Natural killer cell (primary cell): ENCODE data around the gene CHST15. TPM values are rescaled to one million over a fixed set of nuclear protein-coding genes. Genes with fewer than 3 reads are reported as not detected.

Experiments
- ATAC-seq, 3 donors: fragments of 150-1000 bp in 2 of 3; fragments of 200-7000 bp in 1 of 3; cut with Tn5 transposase; 1 replicate in 1 of 3; 2 replicates in 2 of 3; pipeline ENCODE4 v1.10.0; 2021; ENCODE audit warnings: mild to moderate bottlenecking in 2 of 3, moderate library complexity in 2 of 3
- DNase-seq, 2 donors: peaks; one replicate each; pipeline versions ENCODE4 v3.0.0 to v3.0.0-alpha.2; 2013 to 2021; ENCODE audit warnings: mixed read lengths in 1 of 2
- H3K27ac ChIP-seq: one replicate; pipeline ENCODE4 v1.5.1; 2013; ENCODE audit warnings: mild to moderate bottlenecking, low read length
- H3K27me3 ChIP-seq: one replicate; pipeline ENCODE4 v1.6.1; 2013; ENCODE audit warnings: low read length; ENCODE audit not compliant: control insufficient read depth, insufficient read depth
- H3K36me3 ChIP-seq: one replicate; pipeline ENCODE4 v1.6.1; 2013; ENCODE audit warnings: low read length; ENCODE audit not compliant: control insufficient read depth, insufficient read depth
- H3K4me1 ChIP-seq: one replicate; pipeline ENCODE4 v1.6.1; 2013; ENCODE audit warnings: low read length; ENCODE audit not compliant: control insufficient read depth, insufficient read depth
- H3K4me3 ChIP-seq: one replicate; pipeline ENCODE4 v1.5.1; 2013; ENCODE audit warnings: low read length
- H3K9me3 ChIP-seq: one replicate; pipeline ENCODE4 v1.6.1; 2013; ENCODE audit warnings: low read length; ENCODE audit not compliant: control insufficient read depth, insufficient read depth
- H3K27ac Mint-ChIP-seq, 2 donors: one replicate each; pipeline ENCODE4 v1.8.0; 2022; ENCODE audit warnings: mild to moderate bottlenecking in 2 of 2, mixed read lengths in 2 of 2, moderate library complexity in 1 of 2
- H3K27me3 Mint-ChIP-seq, 2 donors: one replicate each; pipeline ENCODE4 v1.8.0; 2022; ENCODE audit warnings: low read depth in 2 of 2, mixed read lengths in 2 of 2
- H3K36me3 Mint-ChIP-seq: one replicate; pipeline ENCODE4 v1.8.0; 2022; ENCODE audit warnings: mixed read lengths
- H3K4me1 Mint-ChIP-seq, 2 donors: one replicate each; pipeline ENCODE4 v1.8.0; 2022; ENCODE audit warnings: mixed read lengths in 2 of 2
- H3K4me3 Mint-ChIP-seq: one replicate; pipeline ENCODE4 v1.8.0; 2022; ENCODE audit warnings: mild to moderate bottlenecking, moderate library complexity, mixed read lengths
- H3K9me3 Mint-ChIP-seq, 2 donors: one replicate each; pipeline ENCODE4 v1.8.0; 2022; ENCODE audit warnings: mixed read lengths in 2 of 2
- CTCF ChIP-seq: fragments of 200-600 bp; IDR thresholded peaks from one replicate; pipeline ENCODE4 v1.8.0; 2022; ENCODE audit warnings: antibody characterized with exemption
- WGBS: methylation state at CpG from one replicate; pipeline ENCODE4 v1.1.7; 2013; ENCODE audit warnings: missing lambda C conversion rate; ENCODE audit not compliant: insufficient coverage; 5-methylcytosine and 5-hydroxymethylcytosine counted together
- intact Hi-C: fragments of 100-400 bp; cut with micrococcal nuclease; formaldehyde crosslinking; loops from one replicate; pipeline ENCODE4 v1.14.2; 2022
- total RNA-seq, 4 donors: library from RNA; stranded (reverse); fragments of 120-200 nt in 1 of 4; gene quantifications; one replicate each; pipeline versions ENCODE4 v1.2.3 to v1.2.4, GENCODE V29; 2013 to 2022

The CHST15 gene
- total RNA-seq, 3 donors from 2014 or later (not counting 1 experiment from before 2014, with no cell fraction given): 1.9 to 11.9 (median 8.7) TPM

GRCh38 chr10:124016804-124017375, 76.5 kb downstream of the CHST15 start:
- Mint-ChIP-seq H3K36me3 (no peaks in the 10 kb centered on the region), H3K4me1 (no peaks in the 10 kb centered on the region), H3K27me3 (peaks cover 2 to 6% of the 10 kb centered on the region in 2 donors), H3K9me3 (no peaks in the 10 kb centered on the region), H3K4me3 (no peak overlapping the region), H3K27ac (no peak overlapping the region)
- Histone ChIP-seq H3K4me3 (no peak overlapping the region), H3K9me3 (no peaks in the 10 kb centered on the region), H3K36me3 (no peaks in the 10 kb centered on the region), H3K27ac (no peak overlapping the region), H3K4me1 (no peaks in the 10 kb centered on the region), H3K27me3 (no peaks in the 10 kb centered on the region)
- ATAC-seq: no peak
- DNase-seq: no peak
- no peak for TF ChIP-seq CTCF
- intact Hi-C loops: no loop called here
- WGBS: 86% methylated on average over 10 of the region's 10 CpGs

GRCh38 chr10:124015991-124016390, 77.4 kb downstream of the CHST15 start:
- Mint-ChIP-seq H3K27me3 (peaks cover 2 to 6% of the 10 kb centered on the region in 2 donors), H3K4me3 (no peak overlapping the region), H3K9me3 (no peaks in the 10 kb centered on the region), H3K27ac (no peak overlapping the region), H3K36me3 (no peaks in the 10 kb centered on the region), H3K4me1 (no peaks in the 10 kb centered on the region)
- ATAC-seq (no peak), DNase-seq (no peak)
- Histone ChIP-seq H3K9me3 (no peaks in the 10 kb centered on the region), H3K36me3 (no peaks in the 10 kb centered on the region), H3K4me3 (no peak overlapping the region), H3K27ac (no peak overlapping the region), H3K27me3 (no peaks in the 10 kb centered on the region), H3K4me1 (no peaks in the 10 kb centered on the region)
- 96% methylated on average over 8 of the region's 9 CpGs for WGBS
- intact Hi-C loops: no loop called here
- TF ChIP-seq CTCF: no peak

GRCh38 chr10:124014416-124015154, 78.8 kb downstream of the CHST15 start:
- DNase-seq (no peak), ATAC-seq (no peak)
- Mint-ChIP-seq H3K4me3 (no peak overlapping the region), H3K36me3 (no peaks in the 10 kb centered on the region), H3K27me3 (peaks cover 2 to 6% of the 10 kb centered on the region in 2 donors), H3K27ac (no peak overlapping the region), H3K4me1 (no peaks in the 10 kb centered on the region), H3K9me3 (no peaks in the 10 kb centered on the region)
- Histone ChIP-seq H3K9me3 (no peaks in the 10 kb centered on the region), H3K27me3 (no peaks in the 10 kb centered on the region), H3K27ac (no peak overlapping the region), H3K4me1 (no peaks in the 10 kb centered on the region), H3K4me3 (no peak overlapping the region), H3K36me3 (no peaks in the 10 kb centered on the region)
- intact Hi-C loops: no loop called here
- TF ChIP-seq CTCF: no peak
- WGBS: 61% methylated on average over 21 of the region's 22 CpGs
